Femur (tissue), 1 donor: ENCODE data around the gene LENG9.
"Not testable (repeated sequence)": the region's sequence is repeated elsewhere in the genome, so short reads cannot be mapped to it uniquely, and the experiment has no call there.

ENCODE experiments used
- DNase-seq: peaks from one replicate; pipeline ENCODE4 v3.0.0-alpha.2; 2017

The LENG9 gene

GRCh38 chr19:54463531-54464043 is at the start of gene LENG9:
LENG9 (minus strand) TSS chr19:54463778; CDS start chr19:54463526, 252 bp downstream.
- DNase-seq, result peak; percentile 98

DNA sequence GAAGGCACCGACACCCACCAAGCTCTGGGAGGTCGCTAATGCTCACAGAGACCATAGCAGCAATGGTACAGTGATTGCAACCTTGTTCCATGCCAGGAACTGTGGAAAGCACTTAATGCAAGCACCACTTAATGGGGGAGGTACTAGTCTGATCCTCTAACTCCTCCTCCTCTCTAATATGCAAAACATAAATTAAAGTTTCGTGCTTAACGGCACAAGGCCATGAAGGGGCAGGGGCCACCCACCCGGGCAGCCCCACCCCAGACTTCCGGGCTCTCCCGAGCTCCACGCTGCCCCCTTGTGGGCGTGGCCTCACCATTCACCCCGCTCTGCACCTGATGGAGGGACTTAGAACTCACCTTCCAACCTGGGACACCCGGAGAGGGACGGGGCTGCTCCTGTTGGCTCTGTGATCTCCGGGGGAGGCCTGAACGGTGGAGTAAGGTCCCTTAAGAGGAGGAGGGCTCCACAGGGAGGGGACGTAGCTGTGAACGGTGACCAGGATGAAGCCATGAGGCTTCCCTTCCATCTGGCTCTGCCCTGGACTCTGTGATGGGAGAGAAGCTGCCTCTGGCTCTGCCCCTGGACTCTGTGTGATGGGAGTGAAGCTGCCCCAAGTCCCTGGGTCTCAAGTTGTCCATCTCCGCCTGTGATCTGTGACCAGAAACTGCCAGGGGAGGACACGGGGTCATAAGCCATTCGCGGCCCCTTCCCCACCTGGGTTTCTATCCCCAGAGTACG is 45.8 kb upstream of the LENG9 start:
- DNase-seq, result not testable (repeated sequence)

DNA sequence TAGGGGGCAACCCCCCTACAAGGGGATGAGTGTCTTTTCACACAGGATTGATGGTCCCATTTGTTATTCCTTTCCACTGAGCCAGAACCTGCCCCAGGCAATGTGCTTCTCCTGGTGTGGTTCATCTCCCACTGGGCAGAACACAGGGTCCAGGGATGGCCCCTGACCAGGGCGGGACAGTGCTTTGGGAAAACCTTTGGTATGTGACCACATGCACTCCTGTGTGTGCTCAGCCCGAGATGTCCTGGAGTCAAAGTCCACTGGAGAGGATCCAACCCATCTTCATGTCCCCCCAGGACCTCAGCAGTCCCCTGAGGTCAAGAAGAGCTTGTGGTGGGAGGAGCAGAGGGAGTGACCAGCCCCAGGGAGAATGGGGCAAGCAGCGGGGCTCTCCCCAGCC is 44.9 kb upstream of the LENG9 start:
- not testable (repeated sequence) for DNase-seq

DNA sequence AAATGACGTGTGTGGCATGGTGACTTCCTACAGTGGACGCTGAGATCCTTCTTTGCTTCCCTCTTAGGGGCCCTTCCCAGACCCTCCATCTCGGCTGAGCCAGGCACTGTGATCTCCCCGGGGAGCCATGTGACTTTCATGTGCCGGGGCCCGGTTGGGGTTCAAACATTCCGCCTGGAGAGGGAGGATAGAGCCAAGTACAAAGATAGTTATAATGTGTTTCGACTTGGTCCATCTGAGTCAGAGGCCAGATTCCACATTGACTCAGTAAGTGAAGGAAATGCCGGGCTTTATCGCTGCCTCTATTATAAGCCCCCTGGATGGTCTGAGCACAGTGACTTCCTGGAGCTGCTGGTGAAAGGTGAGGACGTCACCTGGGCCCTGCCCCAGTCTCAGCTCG is 44.2 kb upstream of the LENG9 start:
- DNase-seq, result no peak

DNA sequence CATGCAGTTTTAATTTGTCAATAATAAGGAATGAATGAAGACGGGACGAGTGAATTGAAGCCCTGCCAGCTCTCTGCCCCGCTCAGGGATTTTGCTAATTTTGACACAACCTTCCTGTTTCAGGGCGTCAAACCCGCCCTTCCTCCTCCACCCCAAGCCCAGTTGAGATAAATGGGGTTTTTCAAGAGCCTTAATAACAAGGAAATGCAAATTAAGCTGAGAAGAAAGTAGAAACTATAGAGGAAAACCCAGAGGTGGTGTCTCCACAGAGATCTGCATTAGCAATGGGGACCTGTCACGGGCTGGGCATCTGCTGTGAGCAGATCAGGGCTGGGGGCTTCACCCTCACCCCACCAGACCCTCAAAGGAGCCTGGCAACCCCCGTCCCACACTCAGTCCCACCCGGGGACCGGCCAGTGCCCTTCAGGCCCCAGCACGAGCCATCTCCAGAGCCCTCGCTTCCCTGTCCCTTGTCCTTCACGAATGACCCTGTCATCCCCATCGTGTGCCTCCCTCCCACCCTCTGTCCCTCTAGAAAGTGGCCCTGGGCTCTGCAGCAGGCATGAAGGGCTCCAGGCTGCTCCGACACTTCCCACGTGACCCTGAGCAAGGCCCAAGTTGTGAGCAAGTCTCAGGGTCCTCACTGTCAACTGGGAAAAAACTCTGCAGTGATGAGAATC is 43.6 kb upstream of the LENG9 start:
- not testable (repeated sequence) for DNase-seq

- no peak for DNase-seq
Observed at GRCh38 chr19:54506079-54506478, 42.5 kb upstream of the LENG9 start.

GRCh38 chr19:54505542-54505941 is 42.0 kb upstream of the LENG9 start:
- not testable (repeated sequence) for DNase-seq

DNA sequence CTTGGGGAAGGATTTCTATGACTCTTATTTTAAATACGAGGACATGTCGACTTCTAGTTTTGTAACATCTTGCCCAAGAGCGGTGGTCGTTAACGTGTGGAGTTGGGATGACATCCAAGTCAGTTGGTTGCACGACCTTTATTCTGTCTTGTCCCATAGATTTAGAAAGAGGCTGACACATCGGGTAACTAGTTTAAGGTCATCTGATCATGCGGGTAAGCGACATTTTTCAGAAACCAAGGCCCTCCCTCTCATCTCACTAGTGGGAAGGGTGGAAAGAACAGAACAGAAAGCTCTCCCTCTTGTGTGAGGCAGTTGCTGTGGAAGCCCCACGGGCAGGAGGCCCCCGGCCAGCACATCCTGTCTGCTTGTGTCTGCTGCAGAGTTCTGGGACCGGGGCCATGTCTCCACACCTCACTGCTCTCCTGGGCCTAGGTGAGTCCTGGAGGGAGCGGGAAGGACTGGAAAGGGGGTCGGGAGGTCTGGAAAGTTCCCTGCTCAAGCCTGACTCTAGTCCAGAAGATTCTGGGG is 39.0 kb upstream of the LENG9 start, which contains the start of gene LAIR2:
TSS of gene LAIR2 (plus strand) at position 314 of the 531 bp plus-strand sequence. CDS start at position 402, 88 bp downstream.
- no peak for DNase-seq

DNA sequence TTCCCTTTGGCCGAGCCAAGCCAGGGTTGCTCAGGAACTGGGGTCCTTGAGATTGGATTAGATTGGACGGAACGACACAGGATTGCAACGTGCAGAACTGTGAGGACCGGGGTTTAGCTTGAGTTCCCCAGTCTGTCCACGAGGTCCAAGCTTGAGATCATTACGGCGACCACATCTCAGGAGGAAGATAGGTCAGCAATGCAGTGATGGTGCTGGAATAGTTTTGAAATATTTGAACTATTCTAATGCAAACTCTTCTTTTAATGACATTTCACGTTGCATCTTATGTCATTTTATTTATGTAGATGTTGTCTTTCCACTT is 34.8 kb upstream of the LENG9 start:
- DNase-seq, result not testable (repeated sequence)

GRCh38 chr19:54497747-54498450 is 34.3 kb upstream of the LENG9 start:
- not testable (repeated sequence) for DNase-seq

DNA sequence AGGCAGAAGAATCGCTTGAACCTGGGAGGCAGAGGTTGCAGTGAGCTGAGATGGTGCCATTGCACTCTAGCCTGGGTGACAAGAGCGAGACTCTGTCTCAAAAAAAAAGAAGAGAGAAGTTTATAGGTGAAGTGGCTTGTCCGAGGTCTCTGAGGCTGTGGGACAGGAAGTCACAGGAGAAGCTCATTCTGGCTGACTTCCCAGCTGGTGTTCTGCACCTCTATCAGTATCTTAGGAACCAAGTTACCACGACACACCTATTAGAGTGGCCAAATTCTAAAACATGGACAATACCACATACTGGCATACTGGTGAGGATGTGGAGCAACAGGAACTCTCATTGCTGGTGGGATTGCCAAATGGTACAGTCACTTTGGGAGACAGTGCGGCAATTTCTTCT is 31.7 kb upstream of the LENG9 start:
- not testable (repeated sequence) for DNase-seq

GRCh38 chr19:54493967-54494585 is 30.5 kb upstream of the LENG9 start:
- no peak for DNase-seq

DNA sequence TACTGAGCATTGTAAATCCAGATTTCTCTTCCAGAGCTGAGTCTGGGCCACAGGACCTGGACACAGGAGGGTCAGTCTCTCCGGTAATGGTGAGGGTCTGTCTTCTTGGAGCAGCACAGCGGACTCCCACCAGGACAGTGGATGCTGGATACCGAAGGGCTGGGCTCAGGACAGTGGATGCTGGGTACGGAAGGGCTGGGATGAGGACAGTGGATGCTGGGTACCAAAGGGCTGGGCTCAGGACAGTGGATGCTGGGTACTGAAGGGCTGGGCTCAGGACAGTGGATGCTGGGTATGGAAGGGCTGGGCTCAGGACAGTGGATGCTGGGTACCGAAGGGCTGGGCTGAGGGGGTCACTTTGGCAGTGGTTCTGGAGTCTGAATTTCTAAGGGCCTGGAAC is 29.5 kb upstream of the LENG9 start:
- DNase-seq, result not testable (repeated sequence)

- DNase-seq, result no peak
Observed at GRCh38 chr19:54492568-54492967, 29.0 kb upstream of the LENG9 start.

DNA sequence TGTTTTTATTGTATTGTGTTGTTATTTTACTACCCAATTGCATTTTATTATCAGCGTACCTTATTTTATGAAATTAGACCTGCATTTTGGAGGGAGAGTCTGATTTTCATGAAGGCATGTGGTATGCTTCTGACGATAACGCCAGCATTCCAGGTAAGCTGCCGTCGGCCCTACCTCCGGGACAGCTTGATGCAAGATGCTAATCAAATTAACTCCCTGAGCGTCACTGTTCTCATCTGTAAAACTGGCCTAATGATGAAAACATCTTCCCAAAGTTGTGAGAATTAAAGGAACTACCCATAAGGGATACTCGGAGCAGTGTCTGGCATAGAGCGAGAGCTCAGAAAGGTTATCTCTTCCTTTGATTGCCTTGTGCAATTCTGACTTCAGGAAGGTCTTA is 26.2 kb upstream of the LENG9 start:
- no peak for DNase-seq

GRCh38 chr19:54489341-54489740 is 25.8 kb upstream of the LENG9 start:
- no peak for DNase-seq

- DNase-seq, result no peak
Observed at GRCh38 chr19:54485851-54486250, 22.3 kb upstream of the LENG9 start.

DNA sequence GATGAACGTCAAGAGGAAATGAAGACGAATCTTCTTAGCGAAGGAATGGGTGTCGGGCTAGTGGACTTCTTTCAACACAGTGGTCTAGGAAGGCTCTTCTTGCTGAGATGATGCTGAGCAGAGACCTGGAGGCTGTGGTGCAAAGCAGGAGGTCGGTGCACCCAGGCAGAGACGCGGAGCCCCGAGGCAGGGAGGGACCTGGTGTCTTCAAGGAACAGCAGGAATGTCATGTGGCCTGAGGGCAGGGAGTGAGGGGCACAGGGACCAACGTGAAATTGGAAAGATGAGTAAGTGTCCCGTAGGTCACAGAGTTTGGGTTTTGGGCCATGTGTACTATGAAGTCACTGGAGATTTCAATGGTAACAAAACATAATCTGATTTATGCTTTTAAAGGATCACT is 20.9 kb upstream of the LENG9 start:
- no peak for DNase-seq

DNA sequence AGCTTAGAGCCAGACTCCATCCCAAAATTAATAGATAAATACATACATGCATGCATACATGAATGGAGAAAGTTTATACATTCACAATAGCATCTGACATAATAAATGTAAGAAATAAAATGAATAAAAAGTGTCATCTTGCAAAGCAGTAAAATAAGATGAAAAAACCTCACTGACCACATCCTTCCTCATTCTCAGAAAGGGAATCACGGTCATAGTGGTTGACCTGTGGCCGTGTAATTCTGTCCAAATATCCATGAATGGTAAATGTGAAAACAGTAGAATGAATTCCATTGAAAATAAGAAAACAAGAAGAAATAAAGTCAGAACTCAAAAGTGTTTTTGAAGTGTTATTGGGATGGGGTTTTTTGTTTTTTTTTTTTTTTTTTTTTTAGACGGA is 19.3 kb upstream of the LENG9 start:
- DNase-seq, result no peak

DNA sequence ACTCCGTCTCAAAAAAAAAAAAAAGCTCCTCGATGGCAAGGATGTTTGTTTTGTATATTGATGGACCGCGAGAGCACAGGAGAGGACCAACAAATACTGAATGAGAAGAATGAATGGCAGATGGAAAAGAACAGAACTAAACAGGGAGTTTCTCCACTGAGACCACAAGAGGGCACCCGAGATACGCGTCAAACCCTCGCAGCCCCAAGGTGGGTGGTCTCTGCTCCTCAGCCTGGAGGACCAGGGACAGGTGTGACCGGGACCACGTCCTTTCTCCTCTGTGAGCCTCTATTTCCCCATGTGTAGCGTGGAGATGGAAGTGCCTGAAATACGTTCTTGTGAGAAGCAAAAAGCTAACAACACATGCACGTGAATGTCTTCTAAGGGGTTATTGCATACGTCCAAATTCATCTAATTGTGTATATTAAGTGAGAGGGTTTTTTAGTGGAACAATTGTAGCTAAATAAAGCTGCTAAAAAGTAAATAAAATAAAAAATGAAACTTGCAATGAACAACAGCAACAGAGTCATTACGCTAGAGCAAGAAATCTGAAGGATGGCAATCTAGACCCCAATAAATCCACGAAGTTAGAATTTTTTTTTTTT is 17.9 kb upstream of the LENG9 start:
- peak; percentile 67 for DNase-seq

GRCh38 chr19:54480051-54480450 is 16.5 kb upstream of the LENG9 start:
- no peak for DNase-seq

- peak; percentile 36 for DNase-seq
Observed at GRCh38 chr19:54478677-54479266, 15.2 kb upstream of the LENG9 start.
